Jurkat, Clone E6-1 (cell line): ENCODE results near the gene TRMT11.
A peak's percentile ranks its signal among the peaks of the same experiment; 100 is the strongest.
"Not testable (repeated sequence)": the region's sequence is repeated elsewhere in the genome, so short reads cannot be mapped to it uniquely, and the experiment has no call there.

Experiments used
- DNase-seq: peaks from one replicate; pipeline ENCODE4 v3.0.0-alpha.2; 2011; ENCODE audit warnings: low read depth, low spot score
- H3K4me3 ChIP-seq: 2 replicates; pipeline ENCODE4 v1.5.1; 2011; ENCODE audit warnings: mild to moderate bottlenecking, low read length, control low read depth, moderate library complexity

TRMT11 gene

GRCh38 chr6:125954735-125955339 is 31.5 kb upstream of the TRMT11 start:
- no peak for DNase-seq
- H3K4me3 ChIP-seq: no peak overlapping the region

GRCh38 chr6:125955973-125956372 is 30.4 kb upstream of the TRMT11 start:
- peak overlapping the region; percentile 76 for H3K4me3 ChIP-seq

GRCh38 chr6:125956506-125957390 is 29.6 kb upstream of the TRMT11 start, which contains the start of gene HINT3:
Gene HINT3, plus strand, starts transcription at chr6:125956770. Its CDS starts 208 bp downstream, at chr6:125956978.
- H3K4me3 ChIP-seq: peak within 1 kb of the TSS; percentile 76
- peak; percentile 97 for DNase-seq

More at GRCh38 chr6:125955973-125956372, 30.4 kb upstream of the TRMT11 start:
- DNase-seq: no peak

GRCh38 chr6:125957391-125957693 is 29.0 kb upstream of the TRMT11 start:
- H3K4me3 ChIP-seq: peak overlapping the region; percentile 76
- DNase-seq: no peak

DNA sequence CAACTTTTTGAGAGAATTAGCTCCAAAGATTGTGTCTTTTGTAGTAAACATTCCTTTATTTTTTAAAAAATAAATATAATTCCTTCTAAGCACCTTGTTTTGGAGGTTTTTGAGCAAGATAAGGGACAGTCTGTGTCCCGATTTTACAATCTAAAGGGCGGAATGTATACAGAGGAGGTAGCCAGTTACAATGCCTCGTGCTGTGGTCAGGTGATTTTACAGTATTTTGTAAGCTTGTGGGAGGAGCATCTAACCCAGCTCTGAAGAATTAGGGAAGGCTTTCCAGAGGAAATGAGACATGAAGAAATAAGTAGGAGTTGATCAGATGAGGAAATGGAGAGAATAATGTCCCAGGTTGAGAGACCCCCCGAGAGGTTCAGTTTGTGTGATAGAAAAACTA is 28.5 kb upstream of the TRMT11 start:
- DNase-seq: no peak
- peak overlapping the region; percentile 76 for H3K4me3 ChIP-seq

- no peak for DNase-seq
- no peak overlapping the region for H3K4me3 ChIP-seq
Observed at GRCh38 chr6:125959041-125959440, 27.3 kb upstream of the TRMT11 start.

DNA sequence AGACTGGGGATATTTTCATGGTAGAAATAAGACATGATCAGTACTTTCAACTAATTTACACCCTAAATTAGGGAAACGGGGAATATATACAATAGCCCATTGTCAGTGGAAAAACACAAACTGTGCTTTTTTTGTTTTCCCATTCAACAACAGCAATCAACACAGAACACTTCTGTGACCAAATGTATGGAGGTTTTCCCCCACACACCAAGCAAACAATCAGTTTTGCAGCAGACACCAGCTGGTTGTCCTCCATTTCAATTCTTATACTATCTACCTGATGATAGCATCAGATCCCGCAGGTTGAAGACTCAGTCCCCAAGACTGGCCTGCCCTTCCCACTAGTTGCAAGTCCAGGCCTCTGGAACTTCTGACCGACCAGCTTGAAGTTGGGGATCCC is 25.2 kb upstream of the TRMT11 start:
- no peak for DNase-seq
- no peak overlapping the region for H3K4me3 ChIP-seq

DNA sequence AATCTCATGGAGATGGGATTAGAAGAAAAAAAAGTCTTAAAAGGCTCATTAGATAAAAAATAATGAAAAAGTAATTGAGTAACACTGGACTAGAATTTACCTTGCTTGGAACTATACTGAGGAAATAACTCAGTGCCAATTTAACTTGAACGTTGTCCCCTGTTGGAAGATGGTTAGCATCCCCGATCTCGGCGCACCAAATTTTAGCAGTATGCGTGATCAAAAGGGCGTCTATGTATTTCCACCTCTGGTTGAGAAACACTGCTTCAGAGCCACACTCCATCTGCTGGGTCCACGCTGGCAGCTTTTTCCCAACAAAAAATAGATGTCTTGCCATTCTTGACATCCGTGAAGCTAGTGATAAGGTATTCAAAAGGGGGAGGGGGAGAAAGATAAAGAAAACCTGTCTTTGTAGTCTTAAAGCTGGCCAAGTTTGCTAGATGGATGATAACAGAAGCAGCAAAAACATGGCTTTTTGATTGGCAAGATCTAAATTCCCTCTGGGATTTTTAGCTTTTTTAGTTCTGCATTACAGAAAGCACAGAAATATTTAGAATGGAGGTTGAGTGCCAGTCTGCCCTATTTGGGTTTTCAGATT is 23.3 kb upstream of the TRMT11 start:
- no peak for DNase-seq
- H3K4me3 ChIP-seq: no peak overlapping the region

GRCh38 chr6:125963817-125964216 is 22.5 kb upstream of the TRMT11 start:
- no peak overlapping the region for H3K4me3 ChIP-seq
- DNase-seq: no peak

DNA sequence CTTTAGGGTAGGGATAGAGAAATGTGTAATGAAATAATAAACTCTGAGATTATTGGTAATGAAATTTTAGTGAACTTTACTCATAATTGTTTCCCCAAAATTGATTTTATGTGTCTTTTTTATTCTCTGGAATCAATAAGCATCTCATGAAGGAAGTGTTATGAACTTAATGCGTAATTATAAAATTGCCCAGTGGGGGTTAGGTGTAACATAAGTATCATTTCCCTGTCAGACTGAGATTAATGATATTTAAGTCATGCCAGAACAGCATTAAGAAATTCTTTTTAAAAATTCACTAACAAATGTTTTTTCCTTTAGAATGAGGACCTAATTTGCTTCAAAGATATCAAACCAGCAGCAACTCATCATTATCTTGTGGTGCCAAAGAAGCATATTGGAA is 19.8 kb upstream of the TRMT11 start:
- H3K4me3 ChIP-seq: no peak overlapping the region
- no peak for DNase-seq

- DNase-seq: no peak
- H3K4me3 ChIP-seq: no peak overlapping the region
Observed at GRCh38 chr6:125968493-125968892, 17.8 kb upstream of the TRMT11 start.

DNA sequence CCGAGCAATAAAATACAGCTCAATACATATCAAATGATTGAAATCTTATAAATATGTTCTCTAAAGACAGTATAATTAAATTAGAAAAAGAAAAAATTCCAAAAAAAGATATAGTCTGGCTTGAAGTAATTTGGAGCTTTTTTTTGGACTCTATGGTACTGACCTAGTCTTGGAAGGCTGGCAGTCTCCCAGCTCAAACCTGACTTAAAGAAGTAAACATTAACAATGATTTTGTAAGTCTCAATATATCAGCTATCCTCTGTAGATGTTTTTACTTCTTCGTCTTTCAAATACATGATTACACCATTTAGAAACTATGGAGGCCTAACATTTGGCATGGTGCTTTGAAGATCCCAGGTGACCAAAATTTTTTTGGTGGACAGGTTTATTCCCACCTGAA is 15.6 kb upstream of the TRMT11 start:
- H3K4me3 ChIP-seq: no peak overlapping the region
- DNase-seq: no peak

DNA sequence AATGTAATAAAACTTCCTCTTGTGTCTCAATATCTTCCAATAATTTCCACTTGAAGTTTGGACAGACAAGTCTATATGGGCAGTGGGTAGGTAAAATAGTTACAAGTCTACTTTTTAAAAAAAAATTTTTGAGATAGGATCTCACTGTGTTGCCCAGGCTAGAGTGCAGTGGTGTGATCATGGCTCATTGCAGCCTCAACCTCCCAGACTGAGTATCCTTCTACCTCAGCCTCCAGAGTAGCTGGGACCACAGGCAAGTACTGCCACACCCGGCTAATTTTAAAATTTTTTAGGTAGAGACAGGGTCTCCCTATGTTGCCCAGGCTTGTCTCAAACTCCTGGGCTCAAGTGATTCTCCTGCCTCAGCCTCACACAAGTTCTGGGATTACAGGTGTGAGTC is 13.9 kb upstream of the TRMT11 start:
- not testable (repeated sequence) for DNase-seq, H3K4me3 ChIP-seq

- DNase-seq: peak; percentile 39
- no peak overlapping the region for H3K4me3 ChIP-seq
Observed at GRCh38 chr6:125974214-125974866, 12.0 kb upstream of the TRMT11 start.

DNA sequence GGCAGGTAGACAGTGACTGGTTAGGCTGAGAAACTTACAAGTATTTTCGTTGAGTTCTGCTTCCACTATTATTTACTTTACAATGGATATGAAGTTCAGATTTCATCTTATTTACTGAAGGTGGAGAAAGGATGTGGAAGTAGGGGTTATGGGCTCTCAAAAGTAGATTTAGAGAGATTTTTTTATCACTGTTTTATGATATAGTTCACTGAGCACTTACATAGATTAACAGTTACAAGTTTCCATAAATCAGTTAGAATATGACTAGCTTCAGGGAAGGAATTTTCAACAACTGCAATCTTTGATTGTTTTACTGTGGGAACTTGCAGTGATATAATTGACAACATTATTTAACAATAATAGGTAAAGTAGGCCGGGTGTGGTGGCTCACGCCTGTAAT is 7.2 kb upstream of the TRMT11 start:
- no peak for DNase-seq
- no peak overlapping the region for H3K4me3 ChIP-seq

DNA sequence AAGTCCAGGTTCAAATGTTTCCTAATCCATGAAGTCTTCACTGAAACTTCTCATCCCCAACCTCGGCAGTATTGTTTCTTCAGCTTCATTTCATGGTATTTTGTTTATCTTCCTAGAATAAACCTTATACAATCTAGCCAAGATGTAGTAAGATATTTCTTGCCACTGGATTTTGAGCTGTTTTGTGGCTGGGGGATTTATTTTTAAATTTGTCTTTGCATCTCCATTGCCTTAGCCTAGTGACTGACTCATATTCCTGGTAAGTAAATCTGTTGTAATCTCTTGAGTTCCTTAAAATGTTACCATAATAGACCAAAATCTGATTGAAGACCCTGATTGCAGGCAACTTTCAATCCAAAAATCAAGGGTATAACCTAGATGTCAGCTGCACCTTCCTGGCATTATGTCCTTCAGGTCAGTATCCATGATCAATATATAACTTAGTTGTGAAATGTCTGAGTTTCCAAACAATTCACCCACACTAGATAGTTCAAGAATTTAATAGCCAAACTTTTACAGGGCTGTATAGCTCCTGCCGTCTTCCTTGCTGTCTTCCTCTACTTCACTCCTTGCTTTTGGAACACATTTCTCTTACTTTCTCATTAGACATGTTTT is 4.7 kb upstream of the TRMT11 start:
- no peak for DNase-seq
- H3K4me3 ChIP-seq: no peak overlapping the region

DNA sequence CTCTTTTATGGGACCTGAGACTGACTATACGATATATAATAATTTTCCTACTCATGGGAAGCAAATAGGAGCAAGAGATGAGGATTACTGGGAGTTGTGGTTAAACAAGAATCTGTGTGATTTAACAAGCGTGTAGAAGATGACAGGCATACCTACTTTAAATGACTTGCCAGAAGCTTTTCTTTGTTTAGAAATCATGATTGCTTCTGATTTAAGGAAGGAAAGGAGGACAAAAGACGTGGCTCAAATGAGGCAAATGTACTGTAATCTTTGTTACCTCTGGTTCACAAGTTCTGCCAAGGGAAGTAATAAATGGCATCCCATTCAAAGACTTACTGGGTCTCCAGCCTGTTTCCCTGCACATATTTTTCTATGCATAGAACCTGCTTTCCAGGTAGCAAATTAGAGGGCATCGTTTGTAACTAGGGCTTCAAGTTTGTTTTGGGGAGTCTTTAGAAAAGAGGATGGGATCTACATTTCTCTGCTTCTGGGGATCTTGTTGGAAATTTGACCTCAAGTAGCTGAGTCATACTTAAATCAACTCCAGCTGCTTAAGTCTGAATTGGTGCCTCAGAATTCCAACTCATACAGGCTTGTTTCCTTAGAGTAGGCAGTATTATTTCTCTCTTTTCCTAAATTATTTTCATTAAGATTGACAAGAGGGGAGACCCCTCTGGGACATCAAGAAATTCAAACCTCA is 2.9 kb upstream of the TRMT11 start:
- no peak for DNase-seq

DNA sequence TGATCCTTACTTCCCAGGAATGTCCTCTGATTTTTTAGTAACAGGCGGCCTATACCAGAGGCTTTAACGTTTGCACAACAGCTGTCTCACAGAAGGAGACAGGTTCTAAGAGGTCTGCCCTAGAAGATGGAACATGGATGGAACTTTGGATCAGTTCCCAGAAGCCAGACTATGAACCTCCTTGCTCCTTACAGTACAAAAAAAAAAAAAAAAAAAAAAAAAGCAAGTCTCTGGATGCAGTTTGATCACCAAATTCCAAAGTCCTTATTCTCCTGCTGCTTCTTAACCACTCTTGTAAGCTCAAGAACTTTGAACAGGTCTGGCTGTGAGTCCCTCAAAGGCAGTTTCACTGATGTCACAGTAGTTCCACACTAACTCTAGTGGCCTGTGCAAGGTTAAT is 2.0 kb upstream of the TRMT11 start:
- no peak for DNase-seq

More for the DNA sequence above, 2.9 kb upstream of the TRMT11 start:
- no peak overlapping the region for H3K4me3 ChIP-seq

DNA sequence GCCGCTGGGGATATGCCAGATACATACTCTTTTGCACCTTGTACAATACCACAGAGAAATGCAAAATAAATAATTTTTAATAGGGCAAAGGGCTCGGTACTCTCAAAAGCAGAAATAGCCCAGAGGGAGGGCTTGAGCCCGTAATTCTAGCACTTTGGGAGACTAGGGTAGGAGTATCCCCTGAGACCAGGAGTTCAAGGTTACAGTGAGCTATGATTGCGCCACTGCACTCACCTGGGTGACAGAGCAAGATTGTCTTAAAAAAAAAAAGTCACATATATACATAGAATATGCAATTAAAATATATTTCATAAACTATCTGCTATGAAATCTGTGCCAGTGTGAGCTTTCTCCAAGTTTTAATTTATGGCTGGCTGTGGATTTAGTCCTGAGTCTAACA is 818 bp upstream of the TRMT11 start:
- no peak for DNase-seq
- peak overlapping the region; percentile 61 for H3K4me3 ChIP-seq

More for the DNA sequence above, 2.0 kb upstream of the TRMT11 start:
- no peak overlapping the region for H3K4me3 ChIP-seq
